SK-N-SH treated with all-trans-retinoic acid at 6 μM for 48 hours (cell line): ENCODE measurements around the gene GREB1L.

Experiments used
- ATAC-seq: fragments of 200-7000 bp; cut with Tn5 transposase; 3 replicates; pipeline ENCODE4 v1.9.1; 2020; ENCODE audit warnings: mild to moderate bottlenecking, moderate library complexity
- ARNTL ChIP-seq: fragments of 450-650 bp; formaldehyde crosslinking; IDR thresholded peaks from 2 replicates; pipeline ENCODE4 v1.5.0; 2020; ENCODE audit warnings: low read depth, mild to moderate bottlenecking, moderate library complexity, borderline replicate concordance
- BACH2 ChIP-seq: fragments of 250-450 bp; sonication (Bioruptor Pico); IDR thresholded peaks from 2 replicates; pipeline ENCODE4 v1.9.0; 2021; ENCODE audit warnings: mild to moderate bottlenecking, borderline replicate concordance
- CSDC2 ChIP-seq: fragments of 250-450 bp; sonication (Bioruptor Pico); IDR thresholded peaks from 2 replicates; pipeline ENCODE4 v1.5.0; 2020; ENCODE audit warnings: mild to moderate bottlenecking, moderate library complexity
- ESRRG ChIP-seq: fragments of 250-450 bp; sonication (Bioruptor Pico); IDR thresholded peaks from 2 replicates; pipeline ENCODE4 v1.6.1; 2021; ENCODE audit warnings: mild to moderate bottlenecking
- GLIS3 ChIP-seq: fragments of 250-450 bp; sonication (Bioruptor Pico); IDR thresholded peaks from 2 replicates; pipeline ENCODE4 v1.5.0; 2020; ENCODE audit warnings: mild to moderate bottlenecking, moderate library complexity
- ISL1 ChIP-seq: fragments of 250-450 bp; sonication (Bioruptor Pico); IDR thresholded peaks from 2 replicates; pipeline ENCODE4 v2.1.2; 2022; ENCODE audit warnings: mild to moderate bottlenecking, moderate library complexity
- OSR1 ChIP-seq: fragments of 250-450 bp; sonication (Bioruptor Pico); IDR thresholded peaks from 2 replicates; pipeline ENCODE4 v1.8.0; 2022; ENCODE audit warnings: moderate library complexity, mild to moderate bottlenecking, inconsistent platforms
- PPARA ChIP-seq: fragments of 250-450 bp; sonication (Bioruptor Pico); IDR thresholded peaks from 2 replicates; pipeline ENCODE4 v1.5.0; 2020; ENCODE audit warnings: mild to moderate bottlenecking, borderline replicate concordance
- RARB ChIP-seq: fragments of 250-450 bp; sonication (Bioruptor Pico); IDR thresholded peaks from 2 replicates; pipeline ENCODE4 v1.8.0; 2021; ENCODE audit warnings: mild to moderate bottlenecking, moderate library complexity
- SNAI2 ChIP-seq: fragments of 250-450 bp; sonication (Bioruptor Pico); IDR thresholded peaks from 2 replicates; pipeline ENCODE4 v1.5.0; 2020; ENCODE audit warnings: mild to moderate bottlenecking, moderate library complexity
- ZC3H10 ChIP-seq: fragments of 250-450 bp; sonication (Bioruptor Pico); IDR thresholded peaks from 2 replicates; pipeline ENCODE4 v1.5.1; 2021; ENCODE audit warnings: mild to moderate bottlenecking, moderate library complexity
- ZFP3 ChIP-seq: fragments of 250-450 bp; sonication (Bioruptor Pico); IDR thresholded peaks from 2 replicates; pipeline ENCODE4 v1.5.0; 2020; ENCODE audit warnings: mild to moderate bottlenecking, moderate library complexity
- ZFP30 ChIP-seq: fragments of 450-650 bp; formaldehyde crosslinking; IDR thresholded peaks from 2 replicates; pipeline ENCODE4 v1.5.0; 2022; ENCODE audit warnings: mild to moderate bottlenecking, moderate library complexity
- ZNF70 ChIP-seq: fragments of 450-650 bp; formaldehyde crosslinking; IDR thresholded peaks from 2 replicates; pipeline ENCODE4 v1.5.0; 2020; ENCODE audit warnings: mild to moderate bottlenecking, moderate library complexity
- ZNF8 ChIP-seq: fragments of 450-650 bp; formaldehyde crosslinking; IDR thresholded peaks from 2 replicates; pipeline ENCODE4 v1.5.0; 2020; ENCODE audit warnings: mild to moderate bottlenecking, moderate library complexity
- TF ChIP-seq, protein P1 (sequence below): fragments of 250-450 bp; sonication (Bioruptor Pico); IDR thresholded peaks from 2 replicates; pipeline ENCODE4 v1.8.0; 2020; ENCODE audit warnings: mild to moderate bottlenecking, moderate library complexity, borderline replicate concordance
- TF ChIP-seq, protein P2 (sequence below): fragments of 250-450 bp; sonication (Bioruptor Pico); IDR thresholded peaks from 2 replicates; pipeline ENCODE4 v1.5.1; 2021; ENCODE audit warnings: mild to moderate bottlenecking, moderate library complexity
- TF ChIP-seq, protein P3 (sequence below): fragments of 250-450 bp; sonication (Bioruptor Pico); IDR thresholded peaks from 2 replicates; pipeline ENCODE4 v1.8.0; 2021; ENCODE audit warnings: low read depth, mild to moderate bottlenecking, moderate library complexity, borderline replicate concordance
- TF ChIP-seq, protein P4 (sequence below): fragments of 250-450 bp; sonication (Bioruptor Pico); IDR thresholded peaks from 2 replicates; pipeline ENCODE4 v1.5.0; 2020; ENCODE audit warnings: mild to moderate bottlenecking, moderate library complexity
- TF ChIP-seq, protein P5 (sequence below): fragments of 250-450 bp; sonication (Bioruptor Pico); IDR thresholded peaks from 2 replicates; pipeline ENCODE4 v1.5.1; 2020; ENCODE audit warnings: low read depth, mild to moderate bottlenecking, moderate library complexity

The GREB1L gene

DNA sequence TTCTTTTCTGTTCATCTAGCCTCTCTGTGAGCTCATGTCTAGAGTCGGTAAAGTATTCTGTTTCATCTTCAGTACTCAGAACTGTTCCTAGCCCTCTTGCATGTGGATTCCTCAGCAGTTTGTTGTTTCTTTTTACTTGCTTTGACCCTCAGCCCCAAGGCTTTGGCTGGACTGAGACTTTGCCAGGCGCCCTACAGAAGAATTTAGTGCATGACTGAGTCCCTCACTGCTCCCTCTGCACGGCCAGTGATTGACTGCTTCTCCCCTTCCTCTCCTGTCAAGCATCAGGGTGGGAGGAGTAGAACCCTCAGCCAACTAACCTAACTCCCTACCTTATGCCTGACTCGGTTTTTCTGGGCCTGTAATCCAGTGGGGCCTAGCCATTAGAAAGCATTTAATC, 248.7 kb downstream of the GREB1L start:
- TF ChIP-seq, protein P1, sequence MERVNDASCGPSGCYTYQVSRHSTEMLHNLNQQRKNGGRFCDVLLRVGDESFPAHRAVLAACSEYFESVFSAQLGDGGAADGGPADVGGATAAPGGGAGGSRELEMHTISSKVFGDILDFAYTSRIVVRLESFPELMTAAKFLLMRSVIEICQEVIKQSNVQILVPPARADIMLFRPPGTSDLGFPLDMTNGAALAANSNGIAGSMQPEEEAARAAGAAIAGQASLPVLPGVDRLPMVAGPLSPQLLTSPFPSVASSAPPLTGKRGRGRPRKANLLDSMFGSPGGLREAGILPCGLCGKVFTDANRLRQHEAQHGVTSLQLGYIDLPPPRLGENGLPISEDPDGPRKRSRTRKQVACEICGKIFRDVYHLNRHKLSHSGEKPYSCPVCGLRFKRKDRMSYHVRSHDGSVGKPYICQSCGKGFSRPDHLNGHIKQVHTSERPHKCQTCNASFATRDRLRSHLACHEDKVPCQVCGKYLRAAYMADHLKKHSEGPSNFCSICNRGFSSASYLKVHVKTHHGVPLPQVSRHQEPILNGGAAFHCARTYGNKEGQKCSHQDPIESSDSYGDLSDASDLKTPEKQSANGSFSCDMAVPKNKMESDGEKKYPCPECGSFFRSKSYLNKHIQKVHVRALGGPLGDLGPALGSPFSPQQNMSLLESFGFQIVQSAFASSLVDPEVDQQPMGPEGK, result no peak
- TF ChIP-seq GLIS3 (no peak), ZNF70 (CRISPR knock-in tag) (no peak), ZFP3 (CRISPR knock-in tag) (no peak), RARB (no peak), OSR1 (CRISPR knock-in tag) (no peak), BACH2 (CRISPR knock-in tag) (no peak), ZNF8 (CRISPR knock-in tag) (no peak), CSDC2 (CRISPR knock-in tag) (no peak), ZFP30 (CRISPR knock-in tag) (no peak)
- TF ChIP-seq, protein P2, sequence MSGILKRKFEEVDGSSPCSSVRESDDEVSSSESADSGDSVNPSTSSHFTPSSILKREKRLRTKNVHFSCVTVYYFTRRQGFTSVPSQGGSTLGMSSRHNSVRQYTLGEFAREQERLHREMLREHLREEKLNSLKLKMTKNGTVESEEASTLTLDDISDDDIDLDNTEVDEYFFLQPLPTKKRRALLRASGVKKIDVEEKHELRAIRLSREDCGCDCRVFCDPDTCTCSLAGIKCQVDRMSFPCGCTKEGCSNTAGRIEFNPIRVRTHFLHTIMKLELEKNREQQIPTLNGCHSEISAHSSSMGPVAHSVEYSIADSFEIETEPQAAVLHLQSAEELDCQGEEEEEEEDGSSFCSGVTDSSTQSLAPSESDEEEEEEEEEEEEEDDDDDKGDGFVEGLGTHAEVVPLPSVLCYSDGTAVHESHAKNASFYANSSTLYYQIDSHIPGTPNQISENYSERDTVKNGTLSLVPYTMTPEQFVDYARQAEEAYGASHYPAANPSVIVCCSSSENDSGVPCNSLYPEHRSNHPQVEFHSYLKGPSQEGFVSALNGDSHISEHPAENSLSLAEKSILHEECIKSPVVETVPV, result no peak
- TF ChIP-seq, all 23 proteins: peak for 0
- no peak for ATAC-seq

DNA sequence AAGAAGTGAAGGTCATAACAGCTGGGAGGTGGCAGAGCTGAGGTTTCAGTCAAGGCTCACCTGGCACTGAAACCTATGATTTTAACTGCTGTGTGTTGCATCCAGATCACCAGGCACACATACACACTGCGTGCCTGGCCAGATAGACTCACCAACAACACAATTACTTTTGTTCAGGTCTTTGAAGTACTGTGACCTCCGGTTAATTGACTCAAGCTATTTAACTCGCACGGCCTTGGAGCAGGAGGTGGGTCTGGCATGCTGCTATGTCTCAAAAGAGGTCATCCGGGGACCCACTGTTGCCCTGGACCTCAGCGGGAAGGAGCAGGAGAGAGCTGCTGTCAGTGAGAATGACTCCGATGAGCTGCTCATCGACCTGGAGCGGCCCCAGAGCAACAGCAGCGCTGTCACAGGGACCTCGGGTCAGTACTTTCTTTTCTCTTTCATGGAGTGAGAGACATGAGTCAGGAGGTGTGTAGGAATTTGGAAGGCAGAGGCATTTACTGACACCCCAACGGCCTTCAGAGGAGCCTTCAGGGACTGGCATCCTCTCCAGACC, 254.3 kb downstream of the GREB1L start:
- ATAC-seq, result no peak
- TF ChIP-seq, protein P1, result no peak
- TF ChIP-seq OSR1 (CRISPR knock-in tag), result no peak

DNA sequence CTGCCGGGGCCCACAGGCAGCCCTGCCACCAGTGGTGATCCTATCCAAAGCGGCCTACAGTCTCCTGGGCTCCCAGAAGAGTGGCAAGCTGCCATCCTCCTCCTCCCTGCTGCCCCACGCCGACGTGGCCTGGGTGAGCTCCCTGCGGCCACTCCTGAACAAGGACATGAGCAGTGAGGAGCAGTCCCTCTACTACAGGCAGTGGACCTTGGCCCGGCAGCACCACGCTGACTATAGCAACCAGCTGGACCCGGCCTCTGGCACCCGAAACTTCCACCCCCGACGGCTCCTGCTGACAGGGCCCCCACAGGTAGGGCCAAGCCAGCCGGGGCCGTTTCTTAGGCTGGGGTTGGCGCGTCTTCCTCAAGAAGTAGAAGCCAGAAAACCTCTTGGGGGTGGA, 258.0 kb downstream of the GREB1L start:
- TF ChIP-seq SNAI2 (CRISPR knock-in tag), result no peak
- TF ChIP-seq RARB, result no peak
- no peak for TF ChIP-seq ARNTL (CRISPR knock-in tag)
- TF ChIP-seq PPARA (CRISPR knock-in tag), result no peak
- no peak for TF ChIP-seq ZC3H10 (CRISPR knock-in tag)
- no peak for TF ChIP-seq ISL1 (CRISPR knock-in tag)
- TF ChIP-seq CSDC2 (CRISPR knock-in tag), result no peak
- TF ChIP-seq ZFP3 (CRISPR knock-in tag), result no peak
- TF ChIP-seq, protein P3, sequence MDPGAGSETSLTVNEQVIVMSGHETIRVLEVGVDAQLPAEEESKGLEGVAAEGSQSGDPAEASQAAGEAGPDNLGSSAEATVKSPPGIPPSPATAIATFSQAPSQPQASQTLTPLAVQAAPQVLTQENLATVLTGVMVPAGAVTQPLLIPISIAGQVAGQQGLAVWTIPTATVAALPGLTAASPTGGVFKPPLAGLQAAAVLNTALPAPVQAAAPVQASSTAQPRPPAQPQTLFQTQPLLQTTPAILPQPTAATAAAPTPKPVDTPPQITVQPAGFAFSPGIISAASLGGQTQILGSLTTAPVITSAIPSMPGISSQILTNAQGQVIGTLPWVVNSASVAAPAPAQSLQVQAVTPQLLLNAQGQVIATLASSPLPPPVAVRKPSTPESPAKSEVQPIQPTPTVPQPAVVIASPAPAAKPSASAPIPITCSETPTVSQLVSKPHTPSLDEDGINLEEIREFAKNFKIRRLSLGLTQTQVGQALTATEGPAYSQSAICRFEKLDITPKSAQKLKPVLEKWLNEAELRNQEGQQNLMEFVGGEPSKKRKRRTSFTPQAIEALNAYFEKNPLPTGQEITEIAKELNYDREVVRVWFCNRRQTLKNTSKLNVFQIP (CRISPR knock-in tag), result no peak
- no peak for TF ChIP-seq OSR1 (CRISPR knock-in tag)
- TF ChIP-seq ZFP30 (CRISPR knock-in tag), result no peak
- TF ChIP-seq, protein P2, result no peak
- TF ChIP-seq, protein P4, sequence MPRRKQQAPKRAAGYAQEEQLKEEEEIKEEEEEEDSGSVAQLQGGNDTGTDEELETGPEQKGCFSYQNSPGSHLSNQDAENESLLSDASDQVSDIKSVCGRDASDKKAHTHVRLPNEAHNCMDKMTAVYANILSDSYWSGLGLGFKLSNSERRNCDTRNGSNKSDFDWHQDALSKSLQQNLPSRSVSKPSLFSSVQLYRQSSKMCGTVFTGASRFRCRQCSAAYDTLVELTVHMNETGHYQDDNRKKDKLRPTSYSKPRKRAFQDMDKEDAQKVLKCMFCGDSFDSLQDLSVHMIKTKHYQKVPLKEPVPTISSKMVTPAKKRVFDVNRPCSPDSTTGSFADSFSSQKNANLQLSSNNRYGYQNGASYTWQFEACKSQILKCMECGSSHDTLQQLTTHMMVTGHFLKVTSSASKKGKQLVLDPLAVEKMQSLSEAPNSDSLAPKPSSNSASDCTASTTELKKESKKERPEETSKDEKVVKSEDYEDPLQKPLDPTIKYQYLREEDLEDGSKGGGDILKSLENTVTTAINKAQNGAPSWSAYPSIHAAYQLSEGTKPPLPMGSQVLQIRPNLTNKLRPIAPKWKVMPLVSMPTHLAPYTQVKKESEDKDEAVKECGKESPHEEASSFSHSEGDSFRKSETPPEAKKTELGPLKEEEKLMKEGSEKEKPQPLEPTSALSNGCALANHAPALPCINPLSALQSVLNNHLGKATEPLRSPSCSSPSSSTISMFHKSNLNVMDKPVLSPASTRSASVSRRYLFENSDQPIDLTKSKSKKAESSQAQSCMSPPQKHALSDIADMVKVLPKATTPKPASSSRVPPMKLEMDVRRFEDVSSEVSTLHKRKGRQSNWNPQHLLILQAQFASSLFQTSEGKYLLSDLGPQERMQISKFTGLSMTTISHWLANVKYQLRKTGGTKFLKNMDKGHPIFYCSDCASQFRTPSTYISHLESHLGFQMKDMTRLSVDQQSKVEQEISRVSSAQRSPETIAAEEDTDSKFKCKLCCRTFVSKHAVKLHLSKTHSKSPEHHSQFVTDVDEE (CRISPR knock-in tag), result no peak
- TF ChIP-seq, protein P5, sequence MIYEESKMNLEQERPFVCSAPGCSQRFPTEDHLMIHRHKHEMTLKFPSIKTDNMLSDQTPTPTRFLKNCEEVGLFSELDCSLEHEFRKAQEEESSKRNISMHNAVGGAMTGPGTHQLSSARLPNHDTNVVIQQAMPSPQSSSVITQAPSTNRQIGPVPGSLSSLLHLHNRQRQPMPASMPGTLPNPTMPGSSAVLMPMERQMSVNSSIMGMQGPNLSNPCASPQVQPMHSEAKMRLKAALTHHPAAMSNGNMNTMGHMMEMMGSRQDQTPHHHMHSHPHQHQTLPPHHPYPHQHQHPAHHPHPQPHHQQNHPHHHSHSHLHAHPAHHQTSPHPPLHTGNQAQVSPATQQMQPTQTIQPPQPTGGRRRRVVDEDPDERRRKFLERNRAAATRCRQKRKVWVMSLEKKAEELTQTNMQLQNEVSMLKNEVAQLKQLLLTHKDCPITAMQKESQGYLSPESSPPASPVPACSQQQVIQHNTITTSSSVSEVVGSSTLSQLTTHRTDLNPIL (CRISPR knock-in tag), result no peak
- TF ChIP-seq GLIS3, result no peak
- TF ChIP-seq ESRRG (CRISPR knock-in tag), result no peak
- no peak for TF ChIP-seq BACH2 (CRISPR knock-in tag)
- ATAC-seq, result no peak
